HG03103 (cell line): ENCODE results near the gene GCNA.

Experiments
- ATAC-seq: cut with Tn5 transposase; IDR thresholded peaks from one replicate; pipeline ENCODE4 v1.9.1; 2021; ENCODE audit warnings: low read depth; ENCODE audit not compliant: unreplicated experiment

GCNA gene, protein sequence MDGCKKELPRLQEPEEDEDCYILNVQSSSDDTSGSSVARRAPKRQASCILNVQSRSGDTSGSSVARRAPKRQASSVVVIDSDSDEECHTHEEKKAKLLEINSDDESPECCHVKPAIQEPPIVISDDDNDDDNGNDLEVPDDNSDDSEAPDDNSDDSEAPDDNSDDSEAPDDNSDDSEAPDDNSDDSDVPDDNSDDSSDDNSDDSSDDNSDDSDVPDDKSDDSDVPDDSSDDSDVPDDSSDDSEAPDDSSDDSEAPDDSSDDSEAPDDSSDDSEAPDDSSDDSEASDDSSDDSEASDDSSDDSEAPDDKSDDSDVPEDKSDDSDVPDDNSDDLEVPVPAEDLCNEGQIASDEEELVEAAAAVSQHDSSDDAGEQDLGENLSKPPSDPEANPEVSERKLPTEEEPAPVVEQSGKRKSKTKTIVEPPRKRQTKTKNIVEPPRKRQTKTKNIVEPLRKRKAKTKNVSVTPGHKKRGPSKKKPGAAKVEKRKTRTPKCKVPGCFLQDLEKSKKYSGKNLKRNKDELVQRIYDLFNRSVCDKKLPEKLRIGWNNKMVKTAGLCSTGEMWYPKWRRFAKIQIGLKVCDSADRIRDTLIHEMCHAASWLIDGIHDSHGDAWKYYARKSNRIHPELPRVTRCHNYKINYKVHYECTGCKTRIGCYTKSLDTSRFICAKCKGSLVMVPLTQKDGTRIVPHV

DNA sequence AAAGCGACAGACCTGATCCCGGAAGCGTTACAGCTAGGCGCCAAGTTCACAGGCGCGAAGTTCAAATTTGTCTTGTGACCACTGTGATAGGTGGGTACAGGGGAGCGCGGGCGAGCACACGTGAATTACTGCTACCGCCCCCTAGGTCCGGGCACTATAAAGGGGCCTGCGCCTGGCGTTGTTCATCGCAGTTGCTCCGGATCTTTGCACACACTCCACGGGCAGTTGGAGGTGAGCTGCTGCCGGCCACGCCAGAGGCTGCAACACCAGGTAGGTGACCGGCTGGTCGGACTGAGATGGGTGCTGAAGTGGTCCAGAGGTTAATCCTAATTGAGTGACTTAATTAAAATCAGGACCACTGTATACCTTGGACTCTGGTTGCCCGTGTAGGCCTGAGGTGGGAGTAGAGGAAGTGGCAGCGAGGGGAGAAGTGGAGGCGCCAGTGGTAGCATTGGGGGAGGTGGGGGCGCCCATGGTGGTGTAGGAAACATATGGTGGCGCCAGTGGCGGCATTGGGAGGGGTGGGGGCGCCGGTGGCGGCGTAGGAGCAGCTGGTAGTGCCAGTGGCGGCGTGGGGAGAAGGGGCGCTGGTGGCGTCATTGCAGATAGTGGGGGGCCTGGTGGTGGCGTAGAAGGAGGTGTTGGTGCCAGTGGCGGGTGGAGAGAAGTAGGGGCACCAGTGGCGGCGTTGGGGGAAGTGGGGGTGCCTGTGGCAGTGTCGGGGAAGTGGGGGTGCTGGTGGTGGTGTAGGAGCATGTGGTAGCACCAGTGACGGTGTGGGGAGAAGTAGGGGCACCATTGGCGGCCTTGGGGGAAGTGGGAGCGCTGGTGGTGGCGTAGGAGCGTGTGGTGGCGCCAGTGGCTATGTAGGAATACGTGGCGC lies at the start of gene GCNA:
Gene GCNA, plus strand, starts transcription at position 185 of the 883 bp plus-strand sequence. CDS start 2,385 bp downstream, outside the sequence.
- ATAC-seq, result no peak

DNA sequence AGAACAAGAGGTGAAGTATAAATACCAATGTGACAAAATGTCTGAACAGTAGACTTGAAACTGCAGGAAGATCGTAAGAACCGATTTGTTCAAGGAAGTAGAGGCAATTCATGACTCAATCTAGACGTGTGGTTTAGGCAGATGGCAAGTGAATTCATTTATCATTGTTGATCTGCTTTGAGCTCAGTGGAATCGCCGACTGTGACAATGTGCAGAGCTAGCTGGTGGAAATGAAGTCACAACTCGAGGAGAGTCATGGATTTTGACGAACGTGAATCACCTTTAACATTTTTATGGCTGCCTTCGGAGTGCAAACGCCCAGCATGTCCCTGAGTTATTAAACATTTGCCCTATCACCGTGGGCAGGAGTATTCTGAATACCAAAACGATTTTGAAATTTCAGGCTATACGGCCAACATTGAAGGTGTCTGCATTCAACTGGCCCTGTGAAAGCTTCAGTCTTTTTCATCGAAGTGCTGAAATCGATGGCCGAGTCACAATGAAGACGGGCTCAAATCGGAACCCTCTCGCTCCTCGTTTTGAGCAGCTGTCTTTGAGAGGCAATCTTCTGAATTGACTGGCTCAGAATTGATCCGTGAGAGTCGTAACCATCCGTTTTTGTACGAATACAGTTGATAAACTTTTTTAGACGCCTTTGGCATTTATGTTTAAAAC lies 46.0 kb upstream of the GCNA start:
- peak; percentile 14 for ATAC-seq

DNA sequence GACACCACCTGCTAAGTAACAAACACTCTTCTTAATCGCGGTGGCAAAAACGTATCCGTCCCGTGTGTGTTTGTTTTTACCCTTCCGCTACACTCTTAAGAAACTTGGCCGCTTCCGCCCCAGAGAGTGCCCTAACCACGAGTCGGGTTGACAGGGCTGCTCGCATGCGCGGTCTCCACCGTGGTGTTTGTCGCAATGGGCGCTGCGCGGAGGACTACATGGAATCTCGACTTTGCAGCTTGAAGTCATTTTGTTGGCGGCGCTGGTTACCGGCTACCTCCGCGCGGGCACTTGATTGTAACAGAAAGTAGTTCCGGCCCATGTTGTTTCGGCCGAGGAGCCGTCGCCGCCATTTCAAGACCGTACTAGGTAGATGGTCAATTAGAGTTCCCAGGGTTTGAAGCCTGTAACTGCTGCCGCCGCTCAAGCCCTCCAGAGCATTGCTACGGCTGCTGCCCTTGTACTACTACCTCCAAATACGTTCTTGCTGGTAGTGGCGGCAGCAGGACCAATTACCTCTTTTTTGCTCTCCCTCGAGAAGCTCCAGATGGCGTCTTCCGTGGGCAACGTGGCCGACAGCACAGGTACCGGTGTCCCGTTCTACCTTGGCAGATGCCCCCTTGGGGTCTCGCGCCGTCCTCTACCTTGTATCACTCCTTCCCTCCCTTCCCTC lies 45.3 kb upstream of the GCNA start, which contains the start of gene OGT:
Gene OGT, plus strand, starts transcription at position 352 of the 673 bp plus-strand sequence. Its CDS starts 196 bp downstream, at position 548.
- ATAC-seq, result peak; percentile 83

DNA sequence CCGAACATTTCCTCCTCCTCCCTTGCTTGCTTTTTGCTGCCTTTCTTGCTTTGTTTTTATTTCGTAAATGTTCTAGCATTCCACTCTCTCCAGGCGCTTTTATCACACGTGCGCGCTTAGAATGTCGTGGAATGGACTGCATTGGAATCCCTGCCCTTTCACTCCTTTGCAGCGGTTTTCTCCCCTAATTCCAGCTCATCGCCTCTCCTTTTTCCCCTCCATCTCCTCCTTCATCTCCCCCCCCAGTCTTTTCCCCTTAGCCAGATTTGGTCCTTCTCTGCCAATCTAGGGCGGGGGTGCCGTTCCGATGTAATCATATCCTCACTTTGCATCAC lies 44.8 kb upstream of the GCNA start:
- no peak for ATAC-seq

DNA sequence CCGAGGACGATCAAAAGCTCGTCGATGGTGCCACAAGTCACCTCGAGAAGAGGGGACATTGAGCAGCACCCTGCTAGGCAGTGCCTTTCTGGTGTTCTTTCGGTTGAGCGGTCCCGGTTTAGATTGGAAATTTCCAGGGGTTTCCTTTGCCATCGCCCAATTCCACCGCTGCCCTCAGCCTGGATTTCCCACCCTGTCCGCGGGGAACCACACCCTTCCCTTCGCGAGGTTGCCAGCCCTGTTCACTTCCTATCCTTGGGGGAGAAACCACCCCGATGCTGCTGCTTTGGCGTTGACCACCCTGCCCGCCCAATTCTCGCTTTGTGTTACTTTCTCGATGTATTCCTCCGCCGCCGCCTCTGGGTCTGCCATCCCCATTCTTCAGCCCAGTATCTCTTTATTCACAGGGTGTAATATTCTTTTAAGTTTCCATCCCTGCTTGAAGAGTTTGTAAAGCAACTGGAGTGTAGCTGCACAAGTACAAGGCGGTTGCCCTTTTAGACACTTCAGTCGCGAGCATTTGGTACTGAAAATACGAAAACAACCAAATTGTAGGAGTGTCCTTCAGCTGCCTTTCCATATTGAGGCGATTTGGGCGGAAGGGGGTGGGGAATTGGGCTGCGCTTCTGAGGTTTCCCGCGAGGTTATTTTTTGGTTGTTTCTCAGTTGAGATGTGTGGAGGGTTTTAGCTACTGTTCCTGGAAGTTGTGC lies 44.2 kb upstream of the GCNA start:
- no peak for ATAC-seq

DNA sequence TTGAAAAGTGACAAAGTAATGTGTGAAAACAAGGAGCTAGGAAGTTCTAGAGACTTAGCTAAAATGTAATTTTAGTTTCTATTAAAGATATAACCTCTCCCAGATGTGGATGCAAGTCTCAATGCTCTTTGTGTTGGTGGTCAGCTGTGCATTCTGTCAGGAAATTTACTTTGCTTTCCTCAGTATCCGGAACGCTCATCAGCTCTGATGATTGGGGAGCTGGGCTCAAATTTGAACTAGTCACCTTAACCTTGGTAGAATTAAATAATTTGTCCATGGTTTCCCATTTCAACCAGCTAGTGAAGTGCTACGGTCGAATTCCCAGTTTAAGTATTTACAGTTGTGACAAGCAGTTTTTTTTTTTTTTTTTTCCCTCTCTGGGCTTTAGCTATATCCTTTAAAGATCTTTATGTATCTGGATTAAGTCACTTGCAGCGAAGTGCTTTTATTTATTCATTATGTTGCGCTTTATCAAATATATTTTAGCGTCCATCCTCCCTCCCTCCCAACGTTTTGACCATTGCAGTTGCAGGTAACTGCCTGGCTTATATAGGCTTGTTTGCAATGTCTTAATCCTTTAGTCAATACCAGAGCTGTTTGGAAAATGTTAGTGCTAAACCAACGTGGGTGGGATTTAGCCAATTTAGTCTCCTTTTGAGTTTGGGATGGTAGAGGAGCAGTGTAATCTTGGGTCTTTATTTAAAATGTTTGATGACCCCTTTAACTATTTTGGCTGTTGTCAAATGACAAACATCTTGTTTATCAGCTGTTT lies 43.3 kb upstream of the GCNA start:
- ATAC-seq, result no peak

DNA sequence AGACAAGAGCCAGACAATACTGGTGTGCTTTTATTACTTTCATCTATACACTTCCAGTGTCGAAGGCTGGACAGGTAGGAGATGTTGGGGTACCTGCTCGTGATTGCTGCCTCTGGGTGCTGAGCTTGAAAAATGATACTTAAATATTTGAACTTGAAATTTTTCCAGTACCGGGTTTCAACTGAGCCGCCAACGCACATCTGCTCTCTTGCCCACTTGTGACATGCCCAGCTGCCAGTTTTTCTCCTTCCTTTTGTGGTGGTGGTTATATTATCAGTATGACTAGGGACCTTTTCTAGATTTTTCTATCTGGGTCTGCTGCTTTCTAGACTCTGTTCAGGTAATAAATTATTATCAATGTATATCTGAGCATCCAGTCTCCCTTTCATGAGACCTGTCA lies 42.0 kb upstream of the GCNA start:
- ATAC-seq, result no peak

DNA sequence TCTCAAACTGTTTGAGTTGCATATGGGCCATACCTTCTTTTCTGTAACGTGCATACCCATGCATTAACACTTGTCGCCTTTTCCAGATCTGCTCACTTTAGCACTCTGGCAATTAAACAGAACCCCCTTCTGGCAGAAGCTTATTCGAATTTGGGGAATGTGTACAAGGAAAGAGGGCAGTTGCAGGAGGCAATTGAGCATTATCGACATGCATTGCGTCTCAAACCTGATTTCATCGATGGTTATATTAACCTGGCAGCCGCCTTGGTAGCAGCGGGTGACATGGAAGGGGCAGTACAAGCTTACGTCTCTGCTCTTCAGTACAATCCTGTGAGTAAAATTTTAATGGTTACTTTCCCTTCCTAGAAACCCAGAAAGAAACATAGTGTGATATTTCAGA lies 40.5 kb upstream of the GCNA start:
- no peak for ATAC-seq

DNA sequence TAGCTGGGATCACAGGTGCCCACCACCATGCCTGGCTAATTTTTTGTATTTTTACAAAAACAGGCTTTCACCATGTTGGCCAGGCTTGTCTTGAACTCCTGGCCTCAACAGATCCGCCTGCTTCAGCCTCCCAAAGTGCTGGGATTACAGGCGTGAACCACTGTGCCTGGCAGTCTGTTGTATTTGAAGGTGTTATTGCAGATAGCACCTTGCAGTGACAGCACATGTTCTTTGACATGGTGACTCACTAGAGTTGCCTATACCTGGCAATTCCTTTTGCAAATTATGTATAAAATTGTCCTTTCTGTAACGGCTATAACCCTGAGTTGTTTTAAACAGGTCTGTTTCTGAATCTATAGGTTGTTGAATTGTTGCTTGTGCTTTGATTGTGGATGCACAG lies 37.4 kb upstream of the GCNA start:
- peak; percentile 22 for ATAC-seq

DNA sequence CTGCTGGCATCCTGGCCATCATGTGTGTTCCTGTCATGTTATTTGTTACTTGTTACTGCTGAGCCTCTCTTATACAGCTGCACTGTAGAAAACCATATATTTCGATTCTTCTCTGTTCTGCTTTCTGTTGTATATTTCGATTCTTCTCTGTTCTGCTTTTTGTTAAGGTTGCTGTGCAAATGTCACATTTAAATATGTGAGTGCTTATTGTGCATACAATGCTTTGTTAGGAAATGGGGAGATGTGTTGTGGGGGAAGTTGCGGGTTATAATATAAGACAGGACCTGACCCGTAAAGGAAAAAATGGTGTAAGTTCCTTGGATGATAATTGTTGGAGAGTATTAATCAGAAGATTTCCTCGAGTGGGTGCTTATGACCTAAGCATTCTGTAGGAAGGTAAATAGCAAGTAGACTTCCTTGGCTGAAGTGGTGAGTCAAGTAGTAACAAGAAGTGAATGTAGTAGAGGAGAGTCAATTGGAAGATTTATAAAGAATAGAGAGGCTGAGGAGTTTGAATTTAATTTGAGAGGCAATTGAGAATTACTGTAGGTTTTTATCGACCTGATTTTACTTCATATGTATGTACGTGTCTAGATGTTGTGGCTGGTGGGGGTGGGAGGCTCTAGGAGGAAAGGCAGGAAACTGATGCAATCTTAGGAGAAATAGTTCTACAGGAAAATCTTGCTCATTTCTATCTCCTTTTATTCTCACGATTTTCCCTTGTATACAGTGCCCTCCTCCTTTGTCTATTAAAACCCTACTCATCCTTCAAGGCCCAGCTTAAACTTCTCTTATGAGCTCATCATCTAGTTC lies 36.8 kb upstream of the GCNA start:
- ATAC-seq, result peak; percentile 78

DNA sequence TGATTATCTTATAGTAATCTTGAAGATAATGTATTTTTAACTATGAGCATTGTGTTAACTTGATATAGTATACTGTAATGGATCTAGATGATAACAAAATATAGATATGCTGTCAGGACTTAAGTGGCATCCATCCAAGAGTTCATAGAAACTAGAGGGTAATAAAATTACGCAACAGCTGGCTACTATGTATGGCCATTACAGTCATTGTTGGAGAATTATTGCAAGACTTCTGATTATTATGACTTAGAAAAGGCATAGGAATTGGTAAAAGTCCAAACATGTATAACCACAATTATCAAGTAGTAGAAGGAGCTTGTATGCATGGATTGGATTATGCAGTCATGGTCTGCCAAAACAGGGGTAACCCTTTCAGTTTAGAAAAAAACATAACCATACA lies 35.8 kb upstream of the GCNA start:
- ATAC-seq, result no peak

DNA sequence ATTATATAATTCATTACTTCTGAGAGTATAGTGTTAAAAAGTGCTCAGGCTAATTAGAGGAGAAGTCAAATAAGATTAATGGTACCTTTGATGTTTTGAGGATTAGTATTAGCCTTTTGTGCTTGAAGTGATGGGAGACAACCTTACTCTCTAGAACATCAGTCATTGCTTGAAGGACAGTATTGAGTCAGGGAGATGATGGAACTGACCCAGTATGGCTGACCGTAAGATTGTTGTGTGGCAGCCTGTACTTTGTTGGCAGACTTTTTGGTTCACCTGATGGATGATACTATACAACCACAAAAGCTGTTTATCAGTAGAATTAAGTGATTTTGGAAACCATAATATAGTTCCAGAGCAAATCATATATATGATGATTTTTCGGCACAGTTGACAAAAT lies 35.4 kb upstream of the GCNA start:
- no peak for ATAC-seq

DNA sequence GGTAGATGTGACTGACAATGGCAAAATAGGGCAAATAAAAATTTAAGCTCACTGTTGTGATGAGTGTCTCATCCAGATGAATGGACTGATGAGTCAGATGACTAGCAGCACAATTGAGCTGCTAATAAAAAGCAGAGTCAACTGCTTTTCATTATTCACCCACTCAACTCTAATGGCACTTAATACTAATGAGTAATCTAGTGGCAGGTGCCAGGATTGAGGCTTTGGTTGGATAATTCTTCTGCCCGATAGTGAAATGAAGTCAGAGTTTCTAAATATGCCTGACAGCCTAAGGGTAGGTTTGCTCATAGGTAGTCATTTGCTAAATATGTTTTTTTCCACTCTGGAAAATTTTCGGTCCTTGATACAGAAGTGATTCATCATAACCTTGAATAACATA lies 34.9 kb upstream of the GCNA start:
- ATAC-seq, result no peak

DNA sequence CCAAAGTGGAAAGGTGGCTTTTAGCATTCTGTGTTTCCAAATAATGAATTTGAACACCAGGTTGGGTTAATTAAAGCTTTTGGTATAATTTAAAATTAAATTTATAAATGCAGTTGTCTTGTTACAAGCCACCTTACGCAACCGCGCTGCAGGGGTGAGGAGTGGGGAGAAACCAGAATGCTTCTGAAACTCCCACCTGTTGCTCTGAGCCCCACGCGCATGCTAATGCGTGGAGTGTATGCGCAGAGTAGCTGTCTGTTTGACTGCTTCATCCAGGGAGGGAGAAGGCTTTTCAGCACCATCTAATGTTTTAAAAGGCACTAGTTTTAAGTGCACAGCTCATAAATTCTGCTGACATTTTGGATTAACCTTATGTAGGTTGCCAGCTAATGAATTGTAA lies 32.9 kb upstream of the GCNA start:
- ATAC-seq, result no peak

DNA sequence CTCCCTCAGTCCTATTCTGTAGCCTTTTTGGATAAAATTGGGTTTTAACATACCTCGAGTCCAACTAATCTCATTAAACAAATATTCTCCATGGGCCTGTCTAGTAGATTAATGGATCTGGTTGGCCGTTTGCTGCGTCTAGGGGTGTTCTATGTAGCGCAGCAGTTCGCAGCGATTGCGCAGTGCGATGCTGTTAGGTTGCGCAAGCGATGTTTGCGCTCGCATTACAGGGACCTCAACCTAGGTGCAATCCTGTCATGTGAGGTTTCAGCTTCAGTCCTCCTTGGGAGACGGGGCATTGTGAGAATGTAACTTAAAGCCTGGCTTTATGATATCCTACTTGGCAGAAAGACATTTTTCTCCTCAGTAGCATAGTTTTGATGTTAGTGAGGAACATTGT lies 31.4 kb upstream of the GCNA start:
- no peak for ATAC-seq

DNA sequence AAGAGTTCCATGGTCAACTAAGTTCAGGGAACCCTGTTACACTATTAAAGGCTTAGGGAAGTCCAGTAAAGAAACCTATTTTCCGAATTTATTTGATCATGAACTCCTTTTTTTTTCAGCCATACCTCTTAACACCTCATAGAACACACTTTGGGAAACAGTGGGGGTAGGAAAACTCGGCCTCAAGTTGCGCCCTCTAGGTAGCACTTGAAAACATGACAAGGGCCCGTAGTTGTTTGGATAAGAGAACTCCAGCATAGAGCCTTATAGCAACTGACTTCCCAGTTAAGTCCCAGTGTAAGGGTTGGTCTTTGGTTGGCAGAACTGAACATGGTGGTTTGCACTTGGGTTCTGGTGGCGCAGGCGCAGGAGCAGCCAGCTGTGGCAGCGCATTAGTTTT lies 30.9 kb upstream of the GCNA start:
- no peak for ATAC-seq

DNA sequence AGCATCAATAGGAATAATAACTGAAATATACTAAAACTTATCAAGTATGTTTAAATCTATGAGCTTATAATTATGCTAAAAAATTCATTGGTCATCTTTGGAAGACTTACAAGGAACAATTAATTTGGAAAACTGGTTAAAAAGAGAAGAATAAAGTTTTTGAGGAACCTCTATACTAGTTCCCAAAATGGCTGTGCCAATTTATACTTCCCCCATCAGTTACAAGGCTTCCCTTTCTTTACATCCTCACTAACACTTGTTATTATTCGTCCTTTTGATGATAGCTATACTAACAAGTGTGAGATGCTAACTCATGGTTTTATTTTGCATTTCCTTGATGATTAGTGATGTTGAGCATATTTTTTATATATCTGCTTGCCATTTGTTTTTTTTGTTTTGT lies 28.3 kb upstream of the GCNA start:
- ATAC-seq, result no peak

DNA sequence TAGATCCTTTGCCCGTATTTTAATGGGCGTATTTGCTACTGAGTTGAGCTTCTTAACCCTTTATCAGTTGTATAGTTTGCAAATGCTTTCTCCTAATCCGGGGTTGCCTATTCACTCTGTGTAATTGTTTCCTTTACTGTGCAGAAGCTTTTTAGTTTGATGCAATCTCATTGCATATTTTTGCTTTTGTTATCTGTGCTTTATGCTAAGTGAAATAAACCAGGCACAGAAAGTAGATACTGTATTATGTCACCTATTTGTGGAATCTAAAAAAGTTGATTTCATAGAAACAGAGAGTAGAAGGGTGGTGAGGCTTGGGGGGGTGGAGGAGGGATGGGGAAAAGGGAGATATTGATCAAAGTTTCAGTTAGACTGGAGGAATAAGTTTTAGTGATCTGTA lies 27.7 kb upstream of the GCNA start:
- no peak for ATAC-seq
